GM15510 (cell line): Measurements from ENCODE around the gene CARD19.

Experiments used
- POLR2A ChIP-seq: IDR thresholded peaks from 3 replicates; pipeline ENCODE4 v1.6.1; 2011; ENCODE audit warnings: borderline replicate concordance; ENCODE audit not compliant: insufficient read length; ENCODE audit errors: extremely low read depth

Gene CARD19

GRCh38 chr9:93059011-93059714 lies 36.9 kb upstream of the CARD19 start:
- no peak for TF ChIP-seq POLR2A

GRCh38 chr9:93059715-93060578 lies 36.1 kb upstream of the CARD19 start:
- TF ChIP-seq POLR2A = no peak

GRCh38 chr9:93060746-93061259 lies 35.2 kb upstream of the CARD19 start:
- no peak for TF ChIP-seq POLR2A

GRCh38 chr9:93061260-93061751 lies 34.7 kb upstream of the CARD19 start:
- no peak for TF ChIP-seq POLR2A

- TF ChIP-seq POLR2A = peak; percentile 13
Observed at GRCh38 chr9:93061791-93062763, 33.9 kb upstream of the CARD19 start.

- peak; percentile 29 for TF ChIP-seq POLR2A
Observed at GRCh38 chr9:93064392-93065134, 31.5 kb upstream of the CARD19 start.

GRCh38 chr9:93065135-93065720 lies 30.8 kb upstream of the CARD19 start:
- no peak for TF ChIP-seq POLR2A

GRCh38 chr9:93066978-93067603 lies 28.9 kb upstream of the CARD19 start:
- no peak for TF ChIP-seq POLR2A

GRCh38 chr9:93068956-93069355 lies 27.1 kb upstream of the CARD19 start:
- no peak for TF ChIP-seq POLR2A

- no peak for TF ChIP-seq POLR2A
Observed at GRCh38 chr9:93071464-93071863, 24.6 kb upstream of the CARD19 start.

GRCh38 chr9:93072383-93072795 lies 23.6 kb upstream of the CARD19 start:
- TF ChIP-seq POLR2A = no peak

- TF ChIP-seq POLR2A = no peak
Observed at GRCh38 chr9:93076101-93076791, 19.8 kb upstream of the CARD19 start.
